ENCODE results near the gene C1D. TPM values are rescaled to one million over a fixed set of nuclear protein-coding genes. Genes with fewer than 3 reads are reported as not detected.

C1D gene
- total RNA-seq, 1 experiment from 2014 or later: 21.3 TPM

- TF ChIP-seq EZH2 (IDR thresholded peaks at IDR 0.05; ENCODE audit: borderline replicate concordance, low read depth, low read length, poor library complexity, severe bottlenecking): no peak
- TF ChIP-seq CTCF (conservative IDR thresholded peaks at IDR 0.05; ENCODE audit: low read depth, low read length): no peak
- H3K36me3 ChIP-seq (ENCODE audit: insufficient read depth, low read length, poor library complexity, severe bottlenecking): no peaks in the 10 kb centered on the region
- intact Hi-C loops (cut with micrococcal nuclease; ENCODE audit: unreplicated experiment): no loop called here
- H3K4me1 ChIP-seq (ENCODE audit: insufficient read depth, low read length, poor library complexity, severe bottlenecking): peaks cover 11% of the 10 kb centered on the region
- no peaks in the 10 kb centered on the region for H3K27me3 ChIP-seq (replicated peaks; ENCODE audit: insufficient read depth, low read depth, low read length, poor library complexity)
- no TSS peak for BruUV-seq (replicated peaks)
- CTCF ChIA-PET: no interaction called here
- POLR2A ChIA-PET (ENCODE audit: low non-redundant PET): no interaction called here
- no peak overlapping the region for H3K4me3 ChIP-seq (ENCODE audit: low read depth, low read length, poor library complexity, severe bottlenecking)
- no peak overlapping the region for H3K27ac ChIP-seq (ENCODE audit: low read depth, low read length, poor library complexity, severe bottlenecking)
- H3K9me3 ChIP-seq (ENCODE audit: low read depth, low read length, poor library complexity, severe bottlenecking): no peaks in the 10 kb centered on the region
- no peak for DNase-seq (ENCODE audit: low spot score)
These were observed 34.8 kb downstream of the C1D start for GRCh38 chr2:68027959-68028358.

GRCh38 chr2:68024450-68024849 lies 38.4 kb downstream of the C1D start:
- Histone ChIP-seq H3K36me3 (ENCODE audit: insufficient read depth, low read length, poor library complexity, severe bottlenecking) (no peaks in the 10 kb centered on the region), H3K27ac (ENCODE audit: low read depth, low read length, poor library complexity, severe bottlenecking) (no peak overlapping the region), H3K9me3 (ENCODE audit: low read depth, low read length, poor library complexity, severe bottlenecking) (no peaks in the 10 kb centered on the region), H3K4me3 (ENCODE audit: low read depth, low read length, poor library complexity, severe bottlenecking) (no peak overlapping the region), H3K27me3 (replicated peaks; ENCODE audit: insufficient read depth, low read depth, low read length, poor library complexity) (no peaks in the 10 kb centered on the region), H3K4me1 (ENCODE audit: insufficient read depth, low read length, poor library complexity, severe bottlenecking) (no peaks in the 10 kb centered on the region)
- CTCF ChIA-PET: no interaction called here
- TF ChIP-seq CTCF (conservative IDR thresholded peaks at IDR 0.05; ENCODE audit: low read depth, low read length) (no peak), EZH2 (IDR thresholded peaks at IDR 0.05; ENCODE audit: borderline replicate concordance, low read depth, low read length, poor library complexity, severe bottlenecking) (no peak)
- no peak for DNase-seq (ENCODE audit: low spot score)
- BruUV-seq (replicated peaks): no TSS peak
- POLR2A ChIA-PET (ENCODE audit: low non-redundant PET): no interaction called here
- intact Hi-C loops (cut with micrococcal nuclease; ENCODE audit: unreplicated experiment): no loop called here

- no peak for DNase-seq (ENCODE audit: low spot score)
- Histone ChIP-seq H3K4me3 (ENCODE audit: low read depth, low read length, poor library complexity, severe bottlenecking) (no peak overlapping the region), H3K27me3 (replicated peaks; ENCODE audit: insufficient read depth, low read depth, low read length, poor library complexity) (no peaks in the 10 kb centered on the region), H3K9me3 (ENCODE audit: low read depth, low read length, poor library complexity, severe bottlenecking) (no peaks in the 10 kb centered on the region), H3K36me3 (ENCODE audit: insufficient read depth, low read length, poor library complexity, severe bottlenecking) (no peaks in the 10 kb centered on the region), H3K27ac (ENCODE audit: low read depth, low read length, poor library complexity, severe bottlenecking) (no peak overlapping the region), H3K4me1 (ENCODE audit: insufficient read depth, low read length, poor library complexity, severe bottlenecking) (no peaks in the 10 kb centered on the region)
- no peak for TF ChIP-seq CTCF (conservative IDR thresholded peaks at IDR 0.05; ENCODE audit: low read depth, low read length)
- TF ChIP-seq EZH2 (IDR thresholded peaks at IDR 0.05; ENCODE audit: borderline replicate concordance, low read depth, low read length, poor library complexity, severe bottlenecking): no peak
- intact Hi-C loops (cut with micrococcal nuclease; ENCODE audit: unreplicated experiment): no loop called here
- no TSS peak for BruUV-seq (replicated peaks)
- ChIA-PET CTCF (no interaction called here), POLR2A (ENCODE audit: low non-redundant PET) (no interaction called here)
These were observed 38.9 kb downstream of the C1D start for GRCh38 chr2:68023904-68024303.
